H1 (cell line): ENCODE results near the gene GBGT1. TPM values are rescaled to one million over a fixed set of nuclear protein-coding genes. Genes with fewer than 3 reads are reported as not detected.

Experiments
- CTCF ChIA-PET: fragments of 300-600 bp; sonication (Branson Sonifier 250); formaldehyde crosslinking; loops from one replicate; lab custom pipeline; 2021; ENCODE audit not compliant: partially characterized antibody; lab: Charles Lee
- POLR2A ChIA-PET: fragments of 300-600 bp; sonication (Branson Sonifier 250); formaldehyde crosslinking; loops from one replicate; lab custom pipeline; 2021; ENCODE audit warnings: inconsistent platforms; ENCODE audit not compliant: partially characterized antibody; lab: Charles Lee
- DNase-seq, 2 experiments: peaks; one replicate each; pipeline versions ENCODE4 v3.0.0 to v3.0.0-alpha.2; 2010 to 2022; ENCODE audit warnings: low spot score in 2 of 2, low read depth in 1 of 2, mixed read lengths in 1 of 2
- FAIRE-seq: peaks from 2 replicates; lab custom pipeline; 2011; peaks lifted over from hg19 to GRCh38; lab: Jason Lieb, UNC
- H2AFZ ChIP-seq: 2 replicates; pipeline ENCODE4 v1.8.1; 2012; ENCODE audit warnings: low read length, inconsistent platforms
- H2AK5ac ChIP-seq: 2 replicates; pipeline ENCODE4 v1.6.1; 2013; ENCODE audit warnings: low read depth, low read length
- H2BK120ac ChIP-seq: replicated peaks from 2 replicates; pipeline ENCODE3; 2013; ENCODE audit warnings: low read depth, low read length, inconsistent platforms
- H2BK12ac ChIP-seq: 2 replicates; pipeline ENCODE4 v1.6.1; 2013; ENCODE audit warnings: low read depth, low read length
- H2BK15ac ChIP-seq: 2 replicates; pipeline ENCODE4 v1.6.1; 2013; ENCODE audit warnings: low read length
- H2BK20ac ChIP-seq: 2 replicates; pipeline ENCODE4 v1.6.1; 2013; ENCODE audit warnings: low read length
- H2BK5ac ChIP-seq: 2 replicates; pipeline ENCODE4 v1.6.1; 2013; ENCODE audit warnings: low read depth, low read length
- H3K14ac ChIP-seq: 2 replicates; pipeline ENCODE4 v1.6.1; 2013; ENCODE audit warnings: inconsistent platforms; ENCODE audit not compliant: insufficient read length
- H3K18ac ChIP-seq: 2 replicates; pipeline ENCODE4 v1.6.1; 2013; ENCODE audit warnings: low read length; ENCODE audit errors: extremely low read depth
- H3K23ac ChIP-seq: 2 replicates; pipeline ENCODE4 v1.6.1; 2013; ENCODE audit warnings: inconsistent platforms; ENCODE audit not compliant: insufficient read length
- H3K23me2 ChIP-seq: 2 replicates; pipeline ENCODE4 v1.6.1; 2013; ENCODE audit warnings: low read depth, low read length
- H3K27ac ChIP-seq: 2 replicates; pipeline ENCODE4 v1.6.1; 2011; ENCODE audit warnings: low read depth, low read length, inconsistent platforms
- H3K27me3 ChIP-seq, 4 experiments: replicated peaks in 1 of 4; 1 replicate in 1 of 4; 2 replicates in 3 of 4; pipeline versions ENCODE4 v1.6.1 to v1.8.1; 2011 to 2013; ENCODE audit warnings: low read length in 3 of 4, mild to moderate bottlenecking in 3 of 4, inconsistent platforms in 2 of 4, mixed read lengths in 2 of 4, moderate library complexity in 1 of 4; ENCODE audit not compliant: control insufficient read depth in 3 of 4, insufficient read depth in 3 of 4; ENCODE audit errors: extremely low read depth in 1 of 4
- H3K36me3 ChIP-seq, 4 experiments: 2 replicates each; pipeline versions ENCODE4 v1.6.1 to v1.8.1; 2011 to 2013; ENCODE audit warnings: mild to moderate bottlenecking in 4 of 4, low read length in 3 of 4, moderate library complexity in 2 of 4, control low read depth in 1 of 4, inconsistent platforms in 1 of 4; ENCODE audit not compliant: insufficient read depth in 4 of 4, control insufficient read depth in 2 of 4
- H3K4ac ChIP-seq: replicated peaks from 2 replicates; pipeline ENCODE3; 2013; ENCODE audit warnings: low read length, low read depth, mixed read lengths, inconsistent platforms; ENCODE audit not compliant: insufficient read length
- H3K4me1 ChIP-seq, 4 experiments: replicated peaks in 1 of 4; 1 replicate in 1 of 4; 2 replicates in 3 of 4; pipeline versions ENCODE4 v1.6.1 to v1.8.1; 2011 to 2013; ENCODE audit warnings: low read length in 3 of 4, inconsistent platforms in 2 of 4, mixed read lengths in 1 of 4; ENCODE audit not compliant: insufficient read depth in 4 of 4, control insufficient read depth in 3 of 4
- H3K4me2 ChIP-seq, 2 experiments: 2 replicates each; pipeline versions ENCODE4 v1.6.1 to v1.8.1; 2011 to 2013; ENCODE audit warnings: low read depth in 2 of 2, low read length in 2 of 2, control low read depth in 1 of 2, inconsistent platforms in 1 of 2, mild to moderate bottlenecking in 1 of 2; ENCODE audit not compliant: insufficient read depth in 1 of 2
- H3K4me3 ChIP-seq, 4 experiments: fragments of 200-600, 300-600 bp in 1 of 4; sonication (generic), shearing (Covaris generic), sonication (Bioruptor Twin) in 1 of 4; 2 replicates each; pipeline versions ENCODE4 v1.5.1 to v1.8.1; 2011 to 2016; ENCODE audit warnings: low read length in 4 of 4, low read depth in 3 of 4, control low read depth in 2 of 4, inconsistent platforms in 2 of 4, mild to moderate bottlenecking in 2 of 4, mixed read lengths in 1 of 4, moderate library complexity in 1 of 4; ENCODE audit not compliant: insufficient read depth in 2 of 4; ENCODE audit errors: extremely low read depth in 1 of 4
- H3K56ac ChIP-seq: replicated peaks from 2 replicates; pipeline ENCODE3; 2013; ENCODE audit warnings: low read depth, mild to moderate bottlenecking, mixed read lengths, low read length, inconsistent platforms; ENCODE audit not compliant: insufficient read length
- H3K79me1 ChIP-seq: 2 replicates; pipeline ENCODE4 v1.6.1; 2013; ENCODE audit warnings: low read depth, low read length, control low read depth
- H3K79me2 ChIP-seq, 2 experiments: 2 replicates each; pipeline versions ENCODE4 v1.6.1 to v1.8.1; 2012 to 2013; ENCODE audit warnings: low read length in 2 of 2, mild to moderate bottlenecking in 2 of 2, inconsistent platforms in 1 of 2; ENCODE audit not compliant: insufficient read depth in 2 of 2, control insufficient read depth in 1 of 2
- H3K9ac ChIP-seq, 4 experiments: replicated peaks in 1 of 4; 1 replicate in 1 of 4; 2 replicates in 3 of 4; pipeline versions ENCODE4 v1.6.1 to v1.8.1; 2011 to 2013; ENCODE audit warnings: low read depth in 3 of 4, low read length in 3 of 4, control low read depth in 2 of 4, mild to moderate bottlenecking in 2 of 4, moderate library complexity in 2 of 4, inconsistent platforms in 1 of 4; ENCODE audit errors: extremely low read depth in 1 of 4
- H3K9me3 ChIP-seq, 2 experiments: 2 replicates each; pipeline versions ENCODE4 v1.6.1 to v1.8.1; 2012 to 2013; ENCODE audit warnings: mild to moderate bottlenecking in 2 of 2, moderate library complexity in 2 of 2, control low read depth in 1 of 2, inconsistent platforms in 1 of 2, low read depth in 1 of 2, low read length in 1 of 2, mixed read lengths in 1 of 2; ENCODE audit not compliant: insufficient read depth in 2 of 2
- H4K20me1 ChIP-seq, 2 experiments: replicated peaks in 1 of 2; 2 replicates each; pipeline versions ENCODE3 to v1.8.1; 2011 to 2013; ENCODE audit warnings: inconsistent platforms in 2 of 2, low read length in 2 of 2, mild to moderate bottlenecking in 1 of 2; ENCODE audit not compliant: insufficient read depth in 2 of 2, control insufficient read depth in 1 of 2
- H4K5ac ChIP-seq: 2 replicates; pipeline ENCODE4 v1.6.1; 2013; ENCODE audit warnings: low read length, low read depth, mixed read lengths, inconsistent platforms; ENCODE audit not compliant: insufficient read length
- H4K8ac ChIP-seq: 2 replicates; pipeline ENCODE4 v1.8.0; 2013; ENCODE audit warnings: mild to moderate bottlenecking, moderate library complexity, low read length, inconsistent platforms; ENCODE audit not compliant: insufficient read depth; ENCODE audit errors: extremely low read depth
- H4K91ac ChIP-seq: replicated peaks from 2 replicates; pipeline ENCODE3; 2013; ENCODE audit warnings: low read length, mixed read lengths, inconsistent platforms; ENCODE audit not compliant: insufficient read length
- BRCA1 ChIP-seq: IDR thresholded peaks from 2 replicates; pipeline ENCODE4 v1.6.1; 2012; ENCODE audit warnings: low read depth, low read length, improper control_type of control experiment
- CREB1 ChIP-seq: IDR thresholded peaks from 2 replicates; pipeline ENCODE4 v1.6.1; 2012; ENCODE audit warnings: inconsistent platforms
- EGR1 ChIP-seq: IDR thresholded peaks from 2 replicates; pipeline ENCODE4 v1.6.1; 2011; ENCODE audit warnings: low read depth, low read length, borderline replicate concordance
- EP300 ChIP-seq, 2 experiments: IDR thresholded peaks; 1 replicate in 1 of 2; 2 replicates in 1 of 2; pipeline ENCODE4 v1.6.1; 2011 to 2012; ENCODE audit warnings: low read depth in 2 of 2, low read length in 2 of 2, mild to moderate bottlenecking in 2 of 2, borderline replicate concordance in 1 of 2, inconsistent platforms in 1 of 2, moderate library complexity in 1 of 2
- GABPA ChIP-seq: IDR thresholded peaks from 2 replicates; pipeline ENCODE4 v1.6.1; 2011; ENCODE audit warnings: mild to moderate bottlenecking, low read length, moderate library complexity, borderline replicate concordance; ENCODE audit not compliant: insufficient read depth
- JUND ChIP-seq: IDR thresholded peaks from 2 replicates; pipeline ENCODE4 v1.6.1; 2011; ENCODE audit warnings: mild to moderate bottlenecking, improper control_type of control experiment, low read length
- KDM4A ChIP-seq: IDR thresholded peaks from one replicate; pipeline ENCODE4 v1.7.1; 2012; ENCODE audit warnings: low read depth, mild to moderate bottlenecking, moderate library complexity, low read length, inconsistent platforms; ENCODE audit not compliant: severe bottlenecking
- PHF8 ChIP-seq: fragments of 200-600 bp; sonication (generic); conservative IDR thresholded peaks from 2 replicates; pipeline ENCODE4 v1.7.1; 2012; ENCODE audit warnings: low read depth, mild to moderate bottlenecking, inconsistent platforms, low read length, moderate library complexity
- RXRA ChIP-seq: IDR thresholded peaks from 2 replicates; pipeline ENCODE4 v1.6.1; 2011; ENCODE audit warnings: low read depth, mild to moderate bottlenecking, low read length, moderate library complexity; ENCODE audit not compliant: insufficient read depth
- SP2 ChIP-seq: IDR thresholded peaks from 2 replicates; pipeline ENCODE4 v1.6.1; 2012; ENCODE audit warnings: mild to moderate bottlenecking, low read length, inconsistent platforms
- TAF7 ChIP-seq: optimal IDR thresholded peaks from 2 replicates; pipeline ENCODE3; 2011; ENCODE audit warnings: low read depth, mild to moderate bottlenecking, inconsistent platforms, low read length, moderate library complexity, borderline replicate concordance
- ZNF274 ChIP-seq: IDR thresholded peaks from 2 replicates; pipeline ENCODE4 v1.7.0; 2012; ENCODE audit warnings: low read length, borderline replicate concordance; ENCODE audit errors: extremely low read depth
- WGBS, 2 experiments: shearing (Covaris generic) in 1 of 2; methylation state at CpG; one replicate each; pipeline versions ENCODE4 v1.1.6 to v1.1.7; 2013 to 2015; ENCODE audit warnings: low lambda C conversion rate in 2 of 2, mixed read lengths in 2 of 2, inconsistent platforms in 1 of 2, low coverage in 1 of 2, missing lambda C conversion rate in 1 of 2; ENCODE audit not compliant: insufficient replicate concordance in 2 of 2, insufficient coverage in 1 of 2, insufficient read length in 1 of 2; ENCODE audit errors: extremely low coverage in 1 of 2, missing lambda C conversion rate in 1 of 2; 5-methylcytosine and 5-hydroxymethylcytosine counted together
- polyA plus RNA-seq, 7 experiments: library from polyadenylated mRNA; depleted of rRNA in 3 of 7; stranded (reverse) in 5 of 7; unstranded in 2 of 7; fragments of >200 nt in 5 of 7; fragments of 200-250 nt in 2 of 7; gene quantifications; 1 replicate in 5 of 7; 2 replicates in 1 of 7; 4 replicates in 1 of 7; pipeline versions ENCODE4 v1.2.1 to v1.2.3, GENCODE V29; 2011 to 2013; ENCODE audit warnings: missing spikeins in 2 of 7, mixed read lengths in 2 of 7
- total RNA-seq: library from RNA; stranded (reverse); fragmentation: NEBNext Ultra II Directional; extraction: Animal tissue kit (Norgen Biotek cat#: 25700); gene quantifications from 2 replicates; pipeline ENCODE4 v1.2.1, GENCODE V29; 2021

GBGT1 gene
- total and polyA plus RNA-seq, 2 of the 8 experiments (the other 6 are each of a cell fraction or from before 2014, with no cell fraction given) = 7.1 to 9.7 TPM

- Histone ChIP-seq H3K4me1 (peaks cover 0 to 13% (median 10%) of the 10 kb centered on the region in 4 experiments; a peak in 5 of 7 replicates), H3K4me3 (no peak overlapping the region), H3K79me1 (no peaks in the 10 kb centered on the region), H3K23me2 (peaks cover 12% of the 10 kb centered on the region), H3K27ac (no peak overlapping the region), H4K5ac (no peak overlapping the region), H2AFZ (no peak overlapping the region), H2BK15ac (no peak overlapping the region), H3K9ac (no peak overlapping the region), H2AK5ac (no peak overlapping the region), H3K56ac (no peak overlapping the region), H3K36me3 (no peaks in the 10 kb centered on the region), H3K14ac (no peak overlapping the region), H3K9me3 (no peaks in the 10 kb centered on the region), H3K4me2 (no peak overlapping the region), H4K8ac (no peak overlapping the region), H3K79me2 (no peaks in the 10 kb centered on the region), H3K4ac (no peak overlapping the region), H3K27me3 (peaks cover 0 to 6% (median 0%) of the 10 kb centered on the region in 4 experiments; a peak in 2 of 7 replicates), H2BK120ac (no peak overlapping the region), H4K20me1 (peaks cover 2 to 10% of the 10 kb centered on the region in 2 experiments), H2BK5ac (no peak overlapping the region), H3K18ac (no peak overlapping the region), H4K91ac (no peak overlapping the region), H2BK12ac (no peak overlapping the region), H2BK20ac (no peak overlapping the region), H3K23ac (no peak overlapping the region)
- FAIRE-seq = no peak
- no peak for DNase-seq
- 77% methylated on average over 14 of the region's 14 CpGs; no CpG with 5 or more reads in 1 of the 2 experiments for WGBS, 2 experiments
- CTCF ChIA-PET = interaction anchor here (1.1 to 11.7 kb wide), 2 partner anchors 42 to 125 kb away, joined by 3 to 337 read pairs; no protein-coding TSS in a partner anchor
- POLR2A ChIA-PET = interaction anchor here (1.3 kb wide), 1 partner anchor 199 kb away, joined by 3 read pairs; no protein-coding TSS in a partner anchor
- TF ChIP-seq RXRA (no peak), GABPA (no peak), EP300 (IDR thresholded peaks at IDR 0.05; ENCODE audit: borderline replicate concordance in 1 of 2, low read depth in 2 of 2, low read length in 2 of 2) (no peak), JUND (no peak), TAF7 (no peak), PHF8 (no peak), ZNF274 (no peak), CREB1 (no peak), KDM4A (no peak), EGR1 (no peak), BRCA1 (no peak), SP2 (no peak)
Measured at GRCh38 chr9:133151601-133152525, 11.9 kb downstream of the GBGT1 start.
